Peyer's patch (tissue), 4 donors: ENCODE measurements around the gene XPNPEP2.

ENCODE experiments used
- CTCF ChIP-seq, 6 experiments: fragments of 450-650 bp in 4 of 6; fragments of 200-600 bp in 2 of 6; sonication (generic) in 1 of 6; IDR thresholded peaks; one replicate each; pipeline ENCODE4 v1.5.1; 2017 to 2019; ENCODE audit warnings: antibody characterized with exemption in 6 of 6, mild to moderate bottlenecking in 3 of 6, moderate library complexity in 1 of 6
- POLR2A ChIP-seq, 2 donors: fragments of 450-650 bp; IDR thresholded peaks; one replicate each; pipeline ENCODE4 v1.5.1; 2017; ENCODE audit warnings: antibody characterized with exemption in 2 of 2, mild to moderate bottlenecking in 2 of 2, moderate library complexity in 2 of 2

- TF ChIP-seq CTCF (IDR thresholded peaks at IDR 0.05): no peak
- no peak for TF ChIP-seq POLR2A (IDR thresholded peaks at IDR 0.05)
Observed at GRCh38 chrX:129763666-129764065, 24.9 kb downstream of the XPNPEP2 start.
